ENCODE measurements around the gene NRDE2.
A peak's percentile ranks its signal among the peaks of the same experiment; 100 is the strongest.

The NRDE2 gene, protein sequence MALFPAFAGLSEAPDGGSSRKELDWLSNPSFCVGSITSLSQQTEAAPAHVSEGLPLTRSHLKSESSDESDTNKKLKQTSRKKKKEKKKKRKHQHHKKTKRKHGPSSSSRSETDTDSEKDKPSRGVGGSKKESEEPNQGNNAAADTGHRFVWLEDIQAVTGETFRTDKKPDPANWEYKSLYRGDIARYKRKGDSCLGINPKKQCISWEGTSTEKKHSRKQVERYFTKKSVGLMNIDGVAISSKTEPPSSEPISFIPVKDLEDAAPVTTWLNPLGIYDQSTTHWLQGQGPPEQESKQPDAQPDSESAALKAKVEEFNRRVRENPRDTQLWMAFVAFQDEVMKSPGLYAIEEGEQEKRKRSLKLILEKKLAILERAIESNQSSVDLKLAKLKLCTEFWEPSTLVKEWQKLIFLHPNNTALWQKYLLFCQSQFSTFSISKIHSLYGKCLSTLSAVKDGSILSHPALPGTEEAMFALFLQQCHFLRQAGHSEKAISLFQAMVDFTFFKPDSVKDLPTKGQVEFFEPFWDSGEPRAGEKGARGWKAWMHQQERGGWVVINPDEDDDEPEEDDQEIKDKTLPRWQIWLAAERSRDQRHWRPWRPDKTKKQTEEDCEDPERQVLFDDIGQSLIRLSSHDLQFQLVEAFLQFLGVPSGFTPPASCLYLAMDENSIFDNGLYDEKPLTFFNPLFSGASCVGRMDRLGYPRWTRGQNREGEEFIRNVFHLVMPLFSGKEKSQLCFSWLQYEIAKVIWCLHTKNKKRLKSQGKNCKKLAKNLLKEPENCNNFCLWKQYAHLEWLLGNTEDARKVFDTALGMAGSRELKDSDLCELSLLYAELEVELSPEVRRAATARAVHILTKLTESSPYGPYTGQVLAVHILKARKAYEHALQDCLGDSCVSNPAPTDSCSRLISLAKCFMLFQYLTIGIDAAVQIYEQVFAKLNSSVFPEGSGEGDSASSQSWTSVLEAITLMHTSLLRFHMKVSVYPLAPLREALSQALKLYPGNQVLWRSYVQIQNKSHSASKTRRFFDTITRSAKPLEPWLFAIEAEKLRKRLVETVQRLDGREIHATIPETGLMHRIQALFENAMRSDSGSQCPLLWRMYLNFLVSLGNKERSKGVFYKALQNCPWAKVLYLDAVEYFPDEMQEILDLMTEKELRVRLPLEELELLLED

DNA sequence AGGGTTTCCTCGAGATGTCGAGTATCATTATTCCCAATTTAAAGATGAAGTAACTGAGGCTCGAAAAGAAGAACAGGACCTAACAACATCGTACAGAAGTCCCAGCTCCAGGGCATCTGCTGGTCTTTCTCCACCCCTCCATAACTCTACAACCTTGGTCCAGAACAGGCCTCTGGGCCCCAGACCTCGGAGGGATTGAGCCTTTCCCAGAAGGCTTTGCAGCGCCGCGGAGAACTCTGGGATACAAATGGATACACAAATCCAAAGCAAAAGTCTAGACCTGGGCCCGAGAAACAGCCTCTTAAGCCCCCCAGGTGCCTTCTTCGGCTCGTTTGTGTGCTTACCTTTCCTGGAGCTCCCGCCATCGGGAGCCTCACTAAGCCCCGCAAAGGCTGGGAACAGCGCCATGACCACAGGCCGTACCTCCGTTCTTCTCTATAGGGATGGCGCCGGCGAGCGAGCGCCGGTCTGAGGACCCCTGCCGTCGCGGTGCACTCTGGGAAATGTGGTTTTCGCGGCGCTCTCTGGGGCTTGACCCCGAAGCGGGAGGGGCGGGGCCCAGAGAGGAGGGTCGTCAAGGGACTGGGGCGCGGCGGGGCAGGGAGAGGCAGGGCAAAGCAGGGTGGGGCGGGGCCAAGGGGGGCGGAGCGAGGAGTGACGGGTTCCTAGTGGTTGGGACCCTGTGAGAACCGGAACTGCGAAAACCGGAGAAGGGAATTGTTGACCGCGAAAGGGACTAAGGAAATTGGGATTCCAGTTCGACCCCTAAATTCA lies at the start of gene NRDE2:
NRDE2 (minus strand) TSS at position 445 of the 774 bp plus-strand sequence; CDS start at position 408, 37 bp downstream.
- H3K27me3 ChIP-seq, result peaks cover 0 to 4% of the 10 kb centered on the region in 2 donors
- peaks cover 0 to 11% (median 7%) of the 10 kb centered on the region in 4 donors for H3K4me1 ChIP-seq
- no peaks in the 10 kb centered on the region for H3K9me3 ChIP-seq
- peak within 1 kb of the TSS; percentile 64 to 76 for H3K4me3 ChIP-seq
- peak within 1 kb of the TSS; percentile 84 to 88 for H3K27ac ChIP-seq
- peak; percentile 99 for DNase-seq
- TF ChIP-seq, protein P1, sequence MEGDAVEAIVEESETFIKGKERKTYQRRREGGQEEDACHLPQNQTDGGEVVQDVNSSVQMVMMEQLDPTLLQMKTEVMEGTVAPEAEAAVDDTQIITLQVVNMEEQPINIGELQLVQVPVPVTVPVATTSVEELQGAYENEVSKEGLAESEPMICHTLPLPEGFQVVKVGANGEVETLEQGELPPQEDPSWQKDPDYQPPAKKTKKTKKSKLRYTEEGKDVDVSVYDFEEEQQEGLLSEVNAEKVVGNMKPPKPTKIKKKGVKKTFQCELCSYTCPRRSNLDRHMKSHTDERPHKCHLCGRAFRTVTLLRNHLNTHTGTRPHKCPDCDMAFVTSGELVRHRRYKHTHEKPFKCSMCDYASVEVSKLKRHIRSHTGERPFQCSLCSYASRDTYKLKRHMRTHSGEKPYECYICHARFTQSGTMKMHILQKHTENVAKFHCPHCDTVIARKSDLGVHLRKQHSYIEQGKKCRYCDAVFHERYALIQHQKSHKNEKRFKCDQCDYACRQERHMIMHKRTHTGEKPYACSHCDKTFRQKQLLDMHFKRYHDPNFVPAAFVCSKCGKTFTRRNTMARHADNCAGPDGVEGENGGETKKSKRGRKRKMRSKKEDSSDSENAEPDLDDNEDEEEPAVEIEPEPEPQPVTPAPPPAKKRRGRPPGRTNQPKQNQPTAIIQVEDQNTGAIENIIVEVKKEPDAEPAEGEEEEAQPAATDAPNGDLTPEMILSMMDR (IDR thresholded peaks at IDR 0.05), result no peak
- H3K36me3 ChIP-seq, result no peaks in the 10 kb centered on the region
- intact Hi-C loops (cut with DNase I; ENCODE audit: low total_unique reads), result no loop called here

DNA sequence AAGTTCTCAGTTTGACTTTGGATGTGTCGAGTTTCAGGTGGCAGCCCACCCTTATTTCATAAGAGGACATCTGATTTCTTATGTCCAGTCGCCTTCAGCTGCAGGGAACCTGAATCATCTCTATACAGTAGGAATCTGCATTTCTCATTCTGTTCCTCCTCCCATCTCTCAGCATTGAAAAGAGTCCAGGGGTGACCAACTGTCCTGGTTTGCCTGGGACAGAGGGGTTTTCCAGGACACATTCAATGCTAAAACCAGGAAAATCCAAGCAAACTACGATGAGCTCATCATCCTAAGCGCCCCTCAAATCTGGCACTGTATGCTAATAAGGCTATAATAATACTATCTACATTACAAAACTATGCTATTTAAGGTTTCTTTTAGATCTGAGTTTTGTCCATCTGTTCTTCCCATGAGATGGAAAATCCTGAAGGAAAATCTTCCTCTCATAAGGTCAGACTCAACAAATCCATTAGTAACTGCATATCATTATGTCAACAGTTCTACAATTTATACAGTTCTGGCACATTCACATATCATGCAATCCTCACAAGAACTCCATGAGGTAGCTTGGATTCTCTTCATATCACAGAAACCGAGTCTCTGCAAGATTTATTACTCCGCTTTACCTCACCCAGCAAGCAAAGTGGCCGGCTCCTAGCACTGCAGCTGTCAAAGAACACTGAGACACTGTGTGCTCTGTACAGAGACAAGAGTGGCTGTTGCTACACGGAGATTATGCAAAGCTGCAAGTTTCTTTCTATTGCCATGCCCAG lies 49.5 kb upstream of the NRDE2 start:
- H3K36me3 ChIP-seq, result no peaks in the 10 kb centered on the region
- H3K4me3 ChIP-seq, result peak overlapping the region; percentile 66 to 73
- peaks cover 0 to 29% (median 14%) of the 10 kb centered on the region in 4 donors for H3K4me1 ChIP-seq
- H3K27me3 ChIP-seq, result no peaks in the 10 kb centered on the region
- no peaks in the 10 kb centered on the region for H3K9me3 ChIP-seq
- TF ChIP-seq, protein P1 (IDR thresholded peaks at IDR 0.05), result no peak
- intact Hi-C loops (cut with DNase I; ENCODE audit: low total_unique reads), result no loop called here
- peak; percentile 49 to 81 for DNase-seq
- peak overlapping the region; percentile 99 to 100 for H3K27ac ChIP-seq

DNA sequence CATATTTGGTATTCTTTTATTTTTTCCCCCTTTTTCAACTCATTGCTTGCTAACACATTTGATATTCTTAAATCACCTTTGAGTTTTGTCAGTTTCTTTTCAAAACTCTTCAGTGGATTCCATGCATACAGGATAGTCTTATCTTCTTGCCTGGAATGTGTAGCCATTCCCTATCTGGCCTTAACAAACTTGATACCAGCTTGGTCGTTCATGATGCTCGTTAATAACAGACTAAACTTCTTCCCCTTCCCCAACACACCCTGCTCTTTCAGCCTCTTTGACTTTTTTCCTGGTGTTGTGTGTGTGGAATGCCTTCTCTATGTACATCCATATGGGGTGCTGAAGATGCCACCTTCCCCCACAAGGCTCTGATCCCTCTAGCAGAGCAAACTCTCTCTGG lies 47.4 kb upstream of the NRDE2 start:
- TF ChIP-seq, protein P1 (IDR thresholded peaks at IDR 0.05), result no peak
- no peaks in the 10 kb centered on the region for H3K36me3 ChIP-seq
- H3K27ac ChIP-seq, result no peak overlapping the region
- no peak for DNase-seq
- no peaks in the 10 kb centered on the region for H3K9me3 ChIP-seq
- no peaks in the 10 kb centered on the region for H3K27me3 ChIP-seq
- no peak overlapping the region for H3K4me3 ChIP-seq
- intact Hi-C loops (cut with DNase I; ENCODE audit: low total_unique reads), result no loop called here
- peaks cover 0 to 18% (median 6%) of the 10 kb centered on the region in 4 donors for H3K4me1 ChIP-seq

DNA sequence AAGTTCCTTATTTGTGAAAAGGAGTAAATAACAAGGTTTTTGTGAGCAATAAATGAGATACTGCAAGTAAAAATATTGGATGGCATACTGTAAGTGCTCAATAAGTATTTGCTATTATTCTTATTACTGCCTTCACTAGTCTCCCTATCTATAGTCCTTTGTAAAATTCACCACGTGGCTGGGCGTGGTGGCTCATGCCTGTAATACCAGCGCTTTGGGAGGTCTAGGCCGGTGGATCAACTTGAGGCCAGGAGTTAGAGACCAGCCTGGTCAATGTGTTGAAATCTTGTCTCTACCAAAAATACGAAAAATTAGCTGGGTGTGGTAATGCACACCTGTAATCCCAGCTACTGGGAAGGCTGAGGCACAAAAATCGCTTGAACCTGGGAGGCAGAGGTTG lies 46.5 kb upstream of the NRDE2 start:
- H3K36me3 ChIP-seq, result no peaks in the 10 kb centered on the region
- no peak overlapping the region for H3K27ac ChIP-seq
- H3K9me3 ChIP-seq, result no peaks in the 10 kb centered on the region
- H3K4me1 ChIP-seq, result peaks cover 0 to 14% (median 5%) of the 10 kb centered on the region in 4 donors
- no peak overlapping the region for H3K4me3 ChIP-seq
- TF ChIP-seq, protein P1 (IDR thresholded peaks at IDR 0.05), result no peak
- H3K27me3 ChIP-seq, result no peaks in the 10 kb centered on the region
- DNase-seq, result no peak
- intact Hi-C loops (cut with DNase I; ENCODE audit: low total_unique reads), result no loop called here

All from tibial artery (tissue), 4 donors.